Diencephalon (tissue), 1 donor: ENCODE data around the gene OR10T2. TPM values are rescaled to one million over a fixed set of nuclear protein-coding genes. Genes with fewer than 3 reads are reported as not detected.

Experiments
- total RNA-seq: library from RNA; depleted of rRNA; stranded (reverse); fragments of >200 nt; gene quantifications from one replicate; pipeline ENCODE4 v1.2.3, GENCODE V29; 2014

Gene OR10T2, protein sequence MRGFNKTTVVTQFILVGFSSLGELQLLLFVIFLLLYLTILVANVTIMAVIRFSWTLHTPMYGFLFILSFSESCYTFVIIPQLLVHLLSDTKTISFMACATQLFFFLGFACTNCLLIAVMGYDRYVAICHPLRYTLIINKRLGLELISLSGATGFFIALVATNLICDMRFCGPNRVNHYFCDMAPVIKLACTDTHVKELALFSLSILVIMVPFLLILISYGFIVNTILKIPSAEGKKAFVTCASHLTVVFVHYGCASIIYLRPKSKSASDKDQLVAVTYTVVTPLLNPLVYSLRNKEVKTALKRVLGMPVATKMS
- not detected for total RNA-seq

DNA sequence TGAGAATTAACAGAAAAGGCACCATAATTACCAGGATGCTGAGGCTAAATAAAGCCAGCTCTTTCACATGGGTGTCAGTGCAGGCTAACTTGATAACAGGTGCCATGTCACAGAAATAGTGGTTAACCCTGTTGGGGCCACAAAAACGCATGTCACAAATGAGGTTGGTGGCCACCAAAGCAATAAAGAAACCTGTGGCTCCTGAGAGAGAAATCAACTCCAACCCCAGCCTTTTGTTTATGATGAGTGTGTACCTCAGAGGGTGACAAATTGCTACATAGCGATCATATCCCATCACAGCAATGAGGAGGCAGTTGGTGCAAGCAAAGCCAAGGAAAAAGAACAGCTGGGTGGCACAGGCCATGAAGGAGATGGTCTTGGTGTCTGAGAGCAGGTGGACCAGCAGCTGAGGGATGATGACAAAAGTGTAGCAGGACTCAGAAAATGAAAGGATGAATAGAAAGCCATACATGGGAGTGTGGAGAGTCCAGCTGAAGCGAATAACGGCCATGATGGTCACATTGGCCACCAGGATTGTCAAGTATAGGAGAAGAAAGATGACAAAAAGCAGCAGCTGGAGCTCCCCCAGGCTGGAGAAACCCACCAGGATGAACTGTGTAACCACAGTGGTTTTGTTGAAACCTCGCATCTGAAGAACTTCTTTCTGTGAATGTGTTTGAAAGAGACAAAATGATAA lies at the start of gene OR10T2:
TSS of gene OR10T2 (minus strand) at position 649 of the 697 bp plus-strand sequence. CDS start at position 649, 0 bp downstream.

DNA sequence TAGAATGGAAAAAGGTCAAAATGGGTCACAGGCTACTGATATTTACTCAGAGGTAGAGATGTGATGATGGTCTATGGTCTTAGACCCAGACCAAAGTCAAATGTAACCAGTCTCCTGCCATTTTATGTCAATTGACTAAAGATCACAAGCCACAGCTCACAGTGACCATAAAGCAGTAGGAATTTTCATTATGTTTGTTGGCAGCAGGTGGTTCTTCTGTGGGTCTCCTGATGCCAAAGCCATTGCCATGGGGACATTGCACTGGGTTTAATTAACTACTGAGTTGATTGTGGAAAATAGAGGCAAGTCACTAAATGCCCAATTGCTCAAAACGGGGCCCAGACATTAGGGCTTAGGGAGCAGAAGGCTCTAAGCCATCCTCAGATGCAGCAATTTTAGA lies 26.9 kb upstream of the OR10T2 start, which contains the start of gene OR10K2:
TSS of gene OR10K2 (minus strand) at position 101 of the 400 bp plus-strand sequence. CDS start 5,371 bp downstream, outside the sequence.

DNA sequence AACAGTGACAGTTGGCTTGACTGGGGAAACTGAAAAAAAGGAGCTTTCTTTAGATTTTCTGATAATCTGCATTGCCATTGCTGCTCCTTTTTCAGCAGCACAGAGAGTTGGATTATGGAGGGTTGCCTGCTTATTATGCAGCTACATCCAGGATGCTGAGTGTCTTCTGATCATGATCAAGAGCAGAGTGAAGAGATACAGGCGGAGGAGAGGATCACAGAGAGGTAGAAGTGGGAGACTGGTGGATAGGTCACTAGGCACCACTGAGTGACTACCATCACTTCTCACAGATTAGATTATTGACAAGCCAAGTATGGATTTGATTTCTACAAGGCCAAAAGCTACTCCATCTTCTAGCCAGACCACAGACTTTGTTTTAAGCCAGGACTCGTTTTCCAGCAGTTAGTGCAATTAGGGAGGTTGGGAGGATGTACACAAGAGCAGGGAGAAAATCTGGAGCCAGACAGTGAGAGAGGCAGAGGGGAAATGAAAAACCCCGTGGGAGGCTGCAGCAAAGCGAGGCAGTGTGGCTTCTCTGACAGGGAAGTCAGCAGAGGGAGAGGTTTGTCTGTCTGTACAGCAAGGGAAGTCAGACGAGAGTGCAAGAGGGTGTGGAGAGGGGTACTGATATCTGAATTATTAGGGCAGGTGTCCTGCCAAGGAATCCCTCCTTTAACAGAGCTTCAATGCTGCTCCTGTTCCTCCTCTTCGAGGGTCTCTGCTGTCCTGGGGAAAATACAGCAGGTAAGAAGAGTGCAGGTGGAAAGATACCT lies 45.8 kb downstream of the OR10T2 start, which contains the start of gene CD1E:
TSS of gene CD1E (plus strand) at position 592 of the 773 bp plus-strand sequence. CDS start at position 687, 95 bp downstream.

Other genes starting within 250 kb of the OR10T2 start
- gene CD1D, start 218.6 kb downstream of the OR10T2 start, total RNA-seq = 0.23 TPM
- gene CD1A, start 145.0 kb downstream of the OR10T2 start, total RNA-seq = not detected
- not detected for gene CD1C, start 109.5 kb downstream of the OR10T2 start, total RNA-seq
- not detected for gene CD1B, start 67.9 kb downstream of the OR10T2 start, total RNA-seq
- gene CD1E, start 45.6 kb downstream of the OR10T2 start, total RNA-seq = not detected
- not detected for gene OR10K2, start 26.8 kb upstream of the OR10T2 start, total RNA-seq
- gene OR10K1, start 62.4 kb upstream of the OR10T2 start, total RNA-seq = not detected
- not detected for gene OR10R2, start 72.8 kb upstream of the OR10T2 start, total RNA-seq
- not detected for gene OR6Y1, start 154.9 kb upstream of the OR10T2 start, total RNA-seq
- not detected for gene OR6P1, start 171.1 kb upstream of the OR10T2 start, total RNA-seq
- not detected for gene OR10X1, start 180.4 kb upstream of the OR10T2 start, total RNA-seq
- gene OR10Z1, start 205.8 kb upstream of the OR10T2 start, total RNA-seq = not detected